ENCODE measurements around the gene GPA33.

GPA33 gene

DNA sequence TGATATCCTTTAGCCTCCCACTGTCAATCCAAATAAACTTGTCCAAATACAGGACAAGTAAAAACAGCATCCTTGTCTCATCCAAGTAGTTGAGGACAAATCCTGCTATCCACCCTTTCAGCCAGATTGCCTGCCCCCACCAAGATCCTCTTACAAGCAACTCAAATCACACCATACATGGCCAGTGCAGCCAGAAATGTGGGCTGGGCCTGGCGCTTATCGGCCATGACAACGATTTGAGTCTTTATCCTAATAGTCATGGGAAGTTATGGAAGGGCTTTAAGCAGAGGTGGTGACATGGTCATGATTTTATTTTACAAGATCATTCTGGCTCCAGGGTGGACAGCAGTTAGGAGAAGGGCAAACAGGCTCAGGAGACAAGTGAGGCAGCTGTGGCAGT, 6.3 kb downstream of the GPA33 start:
- no peak for DNase-seq

DNA sequence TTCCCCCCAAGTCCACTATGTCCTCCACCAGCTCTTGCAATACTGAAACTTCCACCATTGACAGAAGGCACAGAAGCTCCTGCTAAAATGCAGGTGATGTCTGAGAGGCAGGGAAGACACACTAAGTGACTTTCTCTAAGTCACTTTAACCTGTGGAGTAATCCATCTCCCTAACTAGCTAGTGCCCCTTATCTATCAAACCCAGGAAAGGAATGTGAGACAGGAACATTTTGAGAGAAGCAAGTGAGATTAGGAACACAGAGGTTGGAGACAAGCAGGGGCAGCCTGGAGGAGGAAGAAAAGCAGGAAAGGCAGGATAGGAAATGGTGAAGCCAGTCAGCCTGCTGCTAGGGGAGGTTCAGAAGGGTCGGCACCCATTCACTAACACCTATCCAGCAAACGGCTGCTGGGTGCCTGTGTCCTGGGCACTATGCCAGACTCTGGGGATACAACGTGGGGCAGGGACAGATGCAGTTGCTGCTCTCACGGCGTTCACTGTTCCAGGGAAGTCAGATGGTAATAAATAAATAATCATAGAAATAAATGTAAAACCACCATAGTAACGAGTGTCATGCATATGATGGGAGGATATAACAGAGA, 7.0 kb downstream of the GPA33 start:
- no peak for DNase-seq

DNA sequence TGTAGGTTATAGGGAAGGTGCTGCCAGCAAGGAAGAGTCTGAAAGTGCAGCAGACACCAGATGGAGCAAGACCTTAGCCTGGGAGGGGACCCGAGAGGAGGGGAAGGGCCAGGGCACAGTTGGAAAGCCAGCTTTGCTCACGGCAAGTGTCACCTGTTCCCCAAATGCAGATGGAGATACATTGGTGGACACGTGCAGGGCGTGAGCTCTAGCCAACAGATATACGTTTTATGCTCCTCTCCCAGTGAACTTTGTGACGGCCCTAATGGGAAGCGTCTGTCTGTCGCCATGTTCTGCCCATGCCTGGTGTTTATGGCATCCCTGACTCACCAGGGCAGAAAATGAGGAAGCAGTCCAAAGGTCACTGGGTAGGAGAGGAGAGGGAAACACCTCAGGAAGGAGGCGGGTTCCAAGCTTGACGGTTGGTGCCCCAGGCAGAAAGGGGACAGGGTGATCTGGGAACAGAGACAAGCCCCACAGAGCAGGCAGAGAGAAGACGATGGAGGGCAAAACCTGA, 7.6 kb downstream of the GPA33 start:
- DNase-seq = no peak

DNA sequence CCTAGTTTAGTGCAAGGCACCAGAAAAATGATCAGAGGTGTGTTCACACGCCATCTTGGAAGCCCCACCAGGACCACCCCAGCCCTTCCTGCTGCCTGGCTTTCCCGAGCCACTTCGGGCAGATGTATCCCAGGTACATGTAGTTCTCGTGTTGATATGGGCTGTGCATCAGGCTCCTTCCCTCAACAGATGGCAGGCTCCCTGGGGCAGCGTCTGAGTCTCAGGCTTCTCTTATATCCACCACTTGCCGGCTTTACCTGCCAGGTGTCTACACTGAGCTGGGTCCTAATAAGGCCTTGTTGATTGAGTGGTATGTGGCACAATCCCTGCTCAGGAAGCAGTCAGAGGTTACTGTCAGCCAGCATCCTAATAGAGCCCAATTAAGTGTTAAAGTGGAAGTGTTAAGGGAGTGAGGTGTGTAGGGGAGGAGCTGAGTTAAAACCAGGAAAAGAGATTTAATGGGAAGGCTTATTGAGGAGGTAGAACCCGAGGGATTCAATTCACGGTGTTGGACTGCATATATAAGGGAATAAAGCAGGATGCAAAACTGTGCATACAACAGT, 8.5 kb downstream of the GPA33 start:
- no peak for DNase-seq

DNA sequence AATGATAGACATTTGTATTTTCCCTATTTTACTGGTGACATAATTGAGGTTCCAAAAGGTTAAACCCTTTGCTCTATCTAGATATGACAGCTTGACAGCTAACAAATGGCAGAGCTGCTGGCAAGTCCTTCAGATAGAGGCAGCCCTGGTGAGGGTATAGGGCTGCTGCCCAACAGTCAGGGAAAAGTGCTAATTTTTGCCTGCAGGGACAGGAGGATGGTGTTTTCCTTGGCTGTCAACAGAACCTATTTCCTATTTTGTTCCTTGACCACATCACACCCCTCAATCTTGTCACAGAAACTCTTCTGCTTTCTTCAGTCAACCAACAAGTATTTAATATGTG, 12.3 kb downstream of the GPA33 start:
- DNase-seq = no peak

DNA sequence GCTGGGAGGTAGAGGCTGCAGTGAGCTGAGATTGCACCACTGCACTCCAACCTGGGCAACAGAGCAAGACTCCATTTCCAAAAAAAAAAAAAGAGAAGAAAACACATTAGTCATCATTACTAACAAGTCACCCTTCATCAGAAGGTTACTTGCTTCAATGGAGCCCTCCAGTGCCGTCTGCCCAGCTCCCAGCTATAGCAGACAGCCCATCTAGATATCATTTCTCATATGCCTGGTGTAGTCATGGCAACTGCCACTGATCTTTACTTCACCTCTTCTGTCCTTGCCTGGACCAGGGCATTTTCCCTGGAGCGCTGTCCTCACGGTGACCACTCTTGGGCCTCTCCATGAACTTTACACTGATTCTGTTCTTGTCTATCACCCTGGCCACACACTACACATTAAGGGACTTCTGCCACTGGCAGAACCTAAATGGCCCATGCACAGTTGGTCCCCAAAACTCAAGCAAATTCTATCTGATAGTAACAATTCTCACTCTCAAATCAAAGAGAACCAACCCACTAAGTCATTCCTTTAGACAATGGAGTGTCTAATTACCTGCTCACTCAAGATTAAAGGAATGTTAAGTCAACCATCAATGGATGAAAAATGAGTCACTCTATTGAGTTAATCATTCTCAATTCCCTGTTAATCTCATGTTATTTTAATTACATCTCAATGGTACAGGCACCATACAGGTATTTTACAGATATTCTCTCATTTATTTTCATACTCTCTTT, 12.9 kb downstream of the GPA33 start:
- DNase-seq = no peak

DNA sequence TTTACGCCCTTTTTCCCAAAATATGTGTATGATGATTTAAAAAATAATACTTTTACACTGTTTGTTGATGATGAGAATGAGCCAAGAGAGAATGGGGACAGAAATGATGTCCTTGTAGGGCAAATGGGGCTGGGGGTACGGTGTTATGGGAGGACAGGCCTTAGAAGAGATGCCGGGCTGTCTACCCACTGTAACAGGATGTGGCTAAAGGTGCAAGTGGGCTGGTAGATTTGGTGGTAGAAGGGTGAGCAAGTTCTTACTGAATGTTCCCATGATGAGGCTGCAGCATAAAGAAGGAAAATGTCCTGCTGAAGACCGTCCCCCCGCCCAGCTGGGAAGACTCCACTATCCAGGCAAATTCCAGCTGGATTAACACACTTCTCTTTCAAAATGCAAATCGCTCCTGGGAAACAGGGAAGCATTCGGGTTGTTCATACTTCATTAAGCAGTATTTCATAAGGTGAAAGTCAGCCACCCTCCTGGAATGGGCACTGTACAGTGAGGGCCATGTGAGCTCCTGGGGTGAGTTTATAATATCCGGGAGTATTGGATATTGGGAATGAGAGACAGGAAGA, 14.0 kb downstream of the GPA33 start:
- DNase-seq = no peak

DNA sequence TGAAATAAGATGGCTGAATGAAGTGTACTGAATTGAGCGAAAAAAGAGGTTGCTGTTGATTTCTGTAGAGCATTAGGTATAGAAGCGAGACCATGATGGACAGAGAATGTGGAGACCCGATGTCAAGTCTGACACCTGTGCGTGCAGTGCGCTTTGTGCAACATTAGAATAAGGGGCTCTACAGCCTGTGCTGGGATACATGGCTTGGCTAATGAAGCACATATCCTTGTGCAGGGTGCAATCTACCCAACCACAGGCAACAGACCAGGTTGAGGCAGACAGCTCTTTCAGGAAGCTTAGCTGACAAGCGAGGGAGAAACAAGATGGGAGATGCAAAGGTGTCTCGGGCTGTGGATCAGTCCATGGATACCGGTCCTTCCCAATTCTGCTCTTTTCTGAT, 18.9 kb downstream of the GPA33 start:
- no peak for DNase-seq

DNA sequence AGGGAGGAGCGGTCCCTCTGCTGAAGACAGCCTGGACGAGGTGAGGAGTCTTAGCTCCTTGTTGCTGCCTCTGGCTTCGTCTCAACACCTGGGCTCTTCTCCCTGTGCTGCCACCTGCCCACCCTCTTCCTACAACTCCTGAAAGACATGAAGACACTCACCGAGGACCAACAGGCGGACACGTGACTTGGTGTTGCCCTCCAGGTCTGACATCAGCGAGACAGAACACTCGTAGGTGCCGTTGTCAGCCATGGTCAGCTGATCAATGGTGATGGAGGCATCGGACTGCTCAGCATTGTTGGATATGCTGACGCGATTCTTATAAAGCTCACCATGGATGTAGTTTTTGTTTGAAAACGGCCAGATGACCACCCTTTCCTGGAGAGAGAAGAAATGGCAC, 21.4 kb downstream of the GPA33 start:
- no peak for DNase-seq

DNA sequence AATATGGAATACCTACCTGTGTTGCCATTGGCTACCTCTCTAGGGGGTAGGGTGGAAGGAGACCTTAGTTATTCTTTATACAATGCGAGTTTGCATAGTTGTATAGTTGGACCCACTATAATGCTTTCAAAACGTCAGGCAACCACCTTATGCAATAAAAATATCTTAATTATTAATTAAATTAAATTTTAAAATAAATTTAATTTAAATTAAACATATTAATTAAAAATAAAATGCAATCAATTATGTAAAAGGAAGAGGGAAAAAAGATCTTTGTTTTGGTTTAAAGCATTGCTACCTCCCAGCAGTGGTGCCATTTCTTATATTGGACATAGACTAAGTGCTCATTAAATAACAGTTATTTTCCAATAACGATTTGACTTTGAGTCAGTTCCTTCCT, 22.3 kb downstream of the GPA33 start:
- DNase-seq = no peak

DNA sequence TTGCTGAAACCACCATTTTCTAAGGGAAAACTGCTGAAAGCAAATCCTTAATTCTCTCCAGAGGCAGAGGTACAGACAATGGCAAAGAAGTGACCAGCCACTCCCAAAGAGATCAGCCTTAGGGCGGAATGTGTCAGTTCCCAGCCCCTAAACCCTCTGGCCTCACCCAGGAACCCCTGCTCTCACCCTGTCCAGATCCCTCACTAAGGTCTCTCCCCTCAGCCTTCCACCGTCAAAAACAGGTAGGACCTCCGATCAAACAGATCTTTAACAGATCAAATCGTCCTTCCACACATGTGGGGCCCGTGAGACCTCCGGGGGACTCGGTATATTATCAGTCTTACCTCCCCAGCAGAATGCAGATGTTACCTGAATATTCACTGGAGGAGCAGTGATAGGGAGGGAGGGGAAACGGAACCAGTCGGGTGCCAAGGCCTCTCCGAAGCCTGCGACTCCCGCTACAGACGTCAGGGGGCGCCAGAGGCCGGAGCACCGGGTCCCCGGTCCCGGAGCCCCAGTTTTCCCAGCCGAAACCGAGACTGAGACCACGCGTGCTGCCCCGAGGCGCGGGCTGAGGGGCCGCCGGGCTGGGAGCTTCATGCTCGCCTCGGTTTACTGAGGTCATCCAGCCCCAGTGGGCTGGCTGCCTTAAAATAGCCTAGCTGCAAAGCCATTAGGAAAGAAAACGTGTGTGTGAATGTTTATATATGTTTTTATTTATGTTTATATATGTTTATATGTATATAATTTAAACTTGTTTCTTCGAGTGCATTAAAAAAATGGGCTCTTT, 23.6 kb downstream of the GPA33 start:
- peak; percentile 81 for DNase-seq

DNA sequence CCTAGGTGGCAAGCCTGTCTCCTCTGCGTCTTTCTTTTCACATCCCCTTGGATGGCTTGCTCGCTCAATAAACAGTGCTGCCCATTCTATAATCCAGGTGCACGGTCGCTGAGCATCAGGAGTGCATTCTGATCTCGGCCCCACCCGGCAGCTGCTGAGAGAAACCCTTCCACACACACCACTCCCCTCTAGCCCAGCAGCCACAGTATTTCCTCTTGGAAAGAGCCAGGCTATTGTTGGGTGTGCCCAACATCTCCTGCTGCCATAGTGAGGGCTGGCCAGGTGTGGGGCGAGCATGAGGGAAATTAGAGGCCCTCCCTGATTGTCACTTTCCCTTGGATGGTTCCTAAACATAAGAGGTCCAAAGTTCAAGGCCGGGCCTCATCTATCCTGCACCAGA, 24.7 kb downstream of the GPA33 start:
- DNase-seq = no peak

DNA sequence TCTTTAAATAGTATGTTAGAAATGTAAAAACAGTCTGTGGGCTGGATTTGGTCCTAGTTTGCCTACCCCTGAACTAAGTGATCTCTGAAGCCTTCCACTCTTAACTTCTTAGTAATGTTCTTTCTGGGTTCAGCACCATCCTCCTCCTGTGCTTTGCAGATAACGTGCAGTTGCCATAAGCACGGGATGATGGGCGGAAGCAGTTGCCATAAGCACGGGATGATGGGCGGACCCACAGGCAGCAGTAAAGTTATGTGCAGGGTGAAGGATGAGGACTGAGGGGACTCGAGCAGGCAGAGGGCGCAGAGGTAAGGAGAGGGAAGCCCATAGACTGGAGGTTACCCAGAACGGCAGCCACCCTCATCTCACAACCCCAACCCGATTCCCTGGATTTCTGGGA, 25.6 kb downstream of the GPA33 start:
- DNase-seq = no peak

DNA sequence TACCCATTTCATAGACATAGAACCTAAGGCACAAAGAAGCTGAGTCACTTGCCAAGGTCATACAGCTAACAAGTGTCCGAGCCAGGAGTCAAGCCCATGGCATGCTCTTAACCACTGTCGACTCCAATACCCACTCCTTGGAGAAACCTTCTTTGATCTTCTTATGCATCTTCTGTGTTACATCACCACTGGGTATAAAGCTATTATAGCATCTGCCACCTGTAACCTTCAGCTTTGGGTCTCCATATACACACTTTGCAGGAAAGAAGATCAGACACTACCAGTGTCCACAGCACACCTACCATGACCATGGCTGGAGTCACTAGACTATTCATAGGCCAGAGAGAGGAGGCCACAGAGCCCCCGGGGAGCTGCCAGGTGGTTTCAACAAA, 29.1 kb downstream of the GPA33 start:
- DNase-seq = no peak

DNA sequence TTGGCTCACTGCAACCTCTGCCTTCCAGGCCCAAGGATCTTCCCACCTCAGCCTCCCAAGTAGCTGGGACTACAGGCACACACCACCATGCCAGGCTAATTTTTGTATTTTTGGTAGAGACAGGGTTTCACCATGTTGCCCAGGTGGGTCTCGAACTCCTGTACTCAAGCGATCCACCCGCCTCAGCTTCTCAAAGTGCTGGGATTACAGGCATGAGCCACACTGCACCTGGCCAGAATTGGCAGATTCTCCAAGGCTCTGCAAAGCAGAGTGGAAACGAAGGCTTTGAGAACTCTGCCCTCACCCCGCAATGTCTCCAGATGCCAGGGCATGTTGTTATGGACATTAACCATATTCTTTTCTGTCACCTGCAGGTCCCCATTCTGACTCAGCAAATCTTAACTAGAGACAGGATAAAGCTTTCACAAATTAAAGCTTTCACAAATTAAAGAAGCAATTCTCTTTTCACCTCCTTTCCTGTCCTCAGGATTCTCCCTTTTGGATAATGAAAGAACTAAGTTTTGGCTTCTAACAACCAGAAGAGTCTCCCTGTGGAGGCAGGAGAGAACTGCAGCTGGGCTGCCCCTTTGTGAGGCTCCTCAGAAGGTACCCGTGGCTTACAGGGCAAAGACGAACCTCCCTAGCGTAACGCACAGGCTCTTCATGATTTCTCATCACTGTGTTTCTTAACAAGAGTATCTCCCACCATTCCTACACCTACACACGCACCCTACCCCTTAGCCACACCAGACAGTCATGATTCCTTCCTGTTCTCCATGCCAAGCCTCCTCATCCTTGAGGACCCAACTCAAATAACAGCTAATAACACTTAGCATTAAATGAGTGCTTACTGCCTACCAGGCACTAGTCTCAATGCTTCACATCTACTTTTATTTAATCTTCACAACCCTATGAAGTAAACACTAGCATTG, 29.8 kb downstream of the GPA33 start:
- no peak for DNase-seq

DNA sequence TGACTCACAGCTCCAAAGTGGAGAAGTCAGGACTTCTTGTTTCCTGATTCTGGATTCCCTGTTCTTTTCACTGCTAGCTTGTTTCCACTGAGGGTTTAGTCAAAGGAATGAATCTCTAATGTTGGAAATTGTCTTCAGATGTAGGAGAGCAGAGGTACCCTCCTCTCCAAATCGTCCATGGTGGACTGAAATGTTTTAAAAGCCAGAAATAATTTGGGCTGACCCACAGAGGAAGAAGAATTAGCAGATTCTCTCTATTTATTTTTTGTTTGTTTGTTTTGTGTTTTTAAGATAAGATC, 30.4 kb downstream of the GPA33 start:
- DNase-seq = no peak

DNA sequence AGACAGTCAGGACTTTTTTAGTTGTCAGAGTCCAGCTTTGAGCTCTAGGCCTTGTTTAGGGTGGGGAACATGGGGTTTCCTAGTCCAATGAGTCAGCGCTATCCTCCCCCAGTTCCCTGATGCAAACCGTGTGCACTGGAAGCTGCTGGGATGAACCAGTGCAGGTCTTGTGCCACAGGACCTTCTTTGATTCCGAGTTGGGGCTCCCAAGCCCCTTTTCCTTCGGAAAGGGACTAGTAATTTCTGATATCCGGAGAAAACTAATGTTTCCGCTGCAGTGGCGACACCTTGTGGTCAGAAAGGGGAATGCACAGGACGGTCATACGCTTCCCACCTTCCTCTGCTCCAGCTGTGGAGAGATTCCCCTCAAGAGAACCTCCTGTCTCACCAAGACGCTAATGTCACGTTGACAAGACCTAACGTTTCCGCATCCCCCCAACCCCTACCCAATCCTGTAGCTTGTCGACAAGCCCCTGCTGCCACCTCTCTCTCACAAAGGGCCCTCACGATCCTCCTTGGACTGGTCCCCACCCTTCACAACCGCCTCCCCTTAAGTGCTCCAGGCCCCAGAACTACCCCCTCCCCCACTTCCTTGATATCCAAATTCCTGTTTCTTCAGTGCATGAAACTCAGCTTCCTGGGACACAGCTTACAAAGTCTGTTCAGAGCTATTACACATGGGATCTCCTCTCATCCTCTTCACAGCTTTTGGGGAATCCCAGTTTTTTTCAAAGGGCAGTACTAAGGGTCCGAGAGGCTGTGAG, 30.9 kb downstream of the GPA33 start:
- peak; percentile 65 for DNase-seq

DNA sequence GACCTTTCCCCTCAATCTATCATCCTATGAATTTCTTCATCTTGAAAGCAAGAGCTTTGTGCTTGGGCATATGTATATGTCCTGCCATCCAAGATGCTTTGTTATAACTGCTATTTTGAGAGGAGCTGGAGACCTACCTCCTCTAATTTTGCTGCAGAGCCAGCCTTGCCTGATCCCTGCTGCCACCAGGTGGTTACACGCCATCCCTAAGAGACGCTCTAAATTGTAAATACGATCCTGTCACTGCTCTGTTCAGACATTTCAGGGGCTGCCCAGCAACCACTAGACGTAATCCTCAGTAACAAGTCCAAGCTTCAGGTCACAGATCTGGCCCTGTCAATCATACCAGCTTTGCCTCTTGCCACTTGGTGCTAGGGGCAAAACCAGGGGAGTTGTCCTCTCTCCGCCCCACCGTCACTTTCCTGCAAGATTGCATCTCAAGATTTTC, 32.9 kb downstream of the GPA33 start:
- DNase-seq = no peak

DNA sequence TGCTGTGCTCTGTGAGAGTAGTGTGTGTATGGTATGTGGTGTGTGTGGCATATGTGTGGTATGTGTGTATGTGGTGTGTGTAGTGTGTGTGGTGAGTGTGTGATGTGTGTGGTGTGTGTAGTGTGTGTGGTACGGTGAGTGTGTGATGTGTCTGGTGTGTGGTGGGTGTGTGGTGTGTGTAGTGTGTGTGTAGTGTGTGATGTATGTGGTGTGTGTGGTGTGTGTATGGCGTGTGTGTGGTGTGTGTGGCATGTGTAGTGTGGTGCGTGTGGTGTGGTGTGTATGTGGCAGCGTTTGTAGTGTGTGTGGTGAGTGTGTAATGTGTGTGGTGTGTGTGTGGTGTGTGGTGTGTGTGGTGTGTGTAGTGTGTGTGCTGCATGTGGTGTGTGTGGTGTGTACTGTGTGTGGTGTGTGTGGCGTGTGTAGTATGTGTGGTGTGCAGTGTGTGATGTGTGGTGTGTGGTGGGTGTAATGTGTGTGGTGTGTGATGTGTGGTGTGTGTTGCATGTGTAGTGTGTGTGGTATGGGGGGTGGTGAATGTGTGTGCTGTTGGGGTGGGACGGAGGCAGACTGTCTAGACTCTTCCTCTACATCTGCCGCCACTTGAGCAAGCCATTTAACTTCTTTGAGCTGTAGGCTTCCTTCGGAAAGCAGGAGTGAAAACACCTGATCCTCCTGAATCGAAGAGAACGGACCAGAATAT, 33.5 kb downstream of the GPA33 start:
- DNase-seq = no peak

DNA sequence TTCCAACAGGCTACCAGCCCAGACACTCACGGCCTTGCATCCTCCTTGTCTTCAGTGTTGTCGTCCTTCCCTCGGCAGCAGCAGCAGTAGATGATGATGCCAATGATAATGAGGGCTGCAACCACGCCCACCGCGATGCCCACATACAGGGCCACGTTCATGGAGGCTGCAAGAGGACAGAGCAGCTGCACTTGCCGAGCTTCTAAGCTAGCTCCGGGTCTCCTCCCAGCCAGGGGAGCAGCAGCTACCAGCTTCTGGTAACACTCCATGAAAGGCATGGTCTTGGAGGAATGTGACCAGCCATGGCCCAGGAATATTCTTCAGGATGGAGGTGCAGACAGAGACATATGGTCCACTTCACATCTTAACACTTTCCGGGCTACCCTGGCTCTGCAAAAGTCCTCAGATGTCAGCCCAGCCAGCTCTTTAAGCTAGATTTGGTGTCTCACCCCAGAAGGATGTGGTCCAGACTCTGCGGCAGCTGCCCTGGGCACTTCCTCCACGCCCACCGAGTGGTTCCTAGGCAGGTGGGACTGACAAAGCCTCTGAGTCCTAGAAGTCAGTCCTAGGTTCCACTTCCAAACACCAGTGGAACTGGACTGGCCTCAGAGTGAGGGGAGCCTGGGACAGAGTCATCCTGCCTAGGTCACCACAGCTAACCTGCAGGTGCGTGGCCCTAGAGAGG, 35.1 kb downstream of the GPA33 start:
- no peak for DNase-seq

Measured in activated T-cell treated with anti-CD3 and anti-CD28 coated beads for 4 hours (primary cell).